CD1c-positive myeloid dendritic cell (primary cell): ENCODE measurements around the gene RNF32.
A peak's percentile ranks its signal among the peaks of the same experiment; 100 is the strongest.

Experiments
- DNase-seq: peaks from one replicate; pipeline ENCODE4 v3.0.0-alpha.2; 2016; ENCODE audit errors: extremely low spot score

The RNF32 gene

GRCh38 chr7:156640257-156640948 is at the start of gene RNF32:
RNF32 (plus strand) TSS chr7:156640774; CDS start chr7:156643878, 3,104 bp downstream.
- DNase-seq: peak; percentile 97

DNA sequence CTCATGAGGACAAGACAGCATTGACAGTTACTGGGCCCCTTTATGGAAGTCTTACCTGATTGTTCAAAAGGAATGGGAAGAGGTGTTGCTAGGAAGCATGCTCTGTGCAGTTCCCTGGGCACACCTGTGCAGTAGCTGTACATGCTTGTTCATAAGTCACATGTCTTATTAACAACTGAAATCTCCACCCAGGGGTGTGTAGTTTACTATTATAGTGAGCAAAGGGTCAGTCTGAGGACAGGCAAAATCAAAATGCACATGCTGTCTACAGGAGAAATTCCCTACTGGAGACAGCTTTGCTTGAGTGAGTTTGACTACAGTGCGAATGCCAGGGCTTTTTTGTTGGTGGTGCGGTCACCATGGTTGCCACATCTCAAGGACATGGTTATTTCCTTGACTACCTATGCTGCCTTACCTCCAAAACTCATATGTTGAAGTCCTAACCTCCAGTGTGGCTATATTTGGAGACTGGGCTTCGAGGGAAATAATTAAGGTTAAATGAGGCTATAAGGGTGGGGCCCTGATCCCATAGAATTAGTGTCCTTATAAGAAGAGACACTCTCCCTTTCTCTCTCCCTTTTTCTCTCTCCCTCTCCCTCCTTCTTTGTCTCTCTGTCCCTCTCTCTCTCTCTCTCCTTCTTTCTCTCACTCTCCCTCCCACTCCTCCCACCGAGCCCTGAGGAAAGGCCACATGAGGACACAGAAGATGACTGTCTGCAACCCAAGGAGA is 48.3 kb upstream of the RNF32 start:
- no peak for DNase-seq

DNA sequence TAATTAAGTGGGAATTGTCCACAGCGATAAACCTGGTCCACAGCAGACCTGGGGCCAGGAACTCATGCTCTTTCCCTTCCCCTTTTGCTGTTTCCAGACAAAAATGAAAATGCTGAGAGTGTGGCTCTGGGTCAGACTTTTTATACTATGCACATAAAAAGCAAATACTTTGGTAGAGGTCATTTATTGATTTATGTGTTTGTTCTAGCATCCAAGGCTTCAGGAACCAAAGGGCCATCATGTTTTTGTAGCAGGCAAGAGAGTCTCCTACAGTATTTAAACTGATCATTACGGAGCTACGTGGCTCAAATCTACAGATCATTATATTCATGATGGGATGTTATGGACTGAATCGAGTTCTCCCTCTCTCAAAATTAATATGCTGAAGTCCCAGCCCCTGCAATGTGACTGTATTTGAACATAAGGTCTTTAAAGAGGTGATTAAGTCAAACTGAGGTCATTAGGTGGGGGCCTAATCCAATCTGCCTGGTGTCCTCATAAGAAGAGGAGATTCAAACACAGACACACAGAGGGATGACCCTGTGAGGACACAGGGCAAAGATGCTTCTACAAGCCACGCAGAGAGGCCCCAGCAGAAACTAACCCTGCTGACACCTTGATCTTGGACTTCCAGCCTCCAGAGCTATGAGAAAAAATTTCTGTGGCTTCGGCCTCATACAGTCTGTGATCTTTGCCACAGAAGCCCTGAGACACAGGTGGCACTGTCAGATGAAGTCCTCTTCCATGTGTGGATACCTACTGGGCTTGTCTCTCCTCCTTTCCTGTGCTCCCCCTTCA is 46.1 kb upstream of the RNF32 start:
- no peak for DNase-seq

DNA sequence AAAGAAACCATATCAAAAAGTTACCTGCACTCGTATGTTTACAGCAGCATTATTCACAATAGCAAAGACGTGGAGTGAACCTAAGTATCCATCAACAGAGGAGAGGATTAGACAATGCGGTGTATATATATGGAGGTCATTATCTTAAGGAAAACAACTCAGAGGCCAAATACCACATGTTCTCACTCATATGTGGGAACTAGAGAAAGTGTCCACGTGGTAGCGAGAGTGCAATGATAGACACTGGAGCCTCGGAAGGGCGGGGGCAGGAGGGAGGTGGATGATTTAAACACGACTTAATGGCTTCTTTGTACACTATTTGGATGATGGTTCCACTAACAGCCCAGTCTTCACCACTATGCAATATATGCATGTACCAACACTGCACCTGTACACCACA is 40.1 kb upstream of the RNF32 start:
- DNase-seq: no peak

DNA sequence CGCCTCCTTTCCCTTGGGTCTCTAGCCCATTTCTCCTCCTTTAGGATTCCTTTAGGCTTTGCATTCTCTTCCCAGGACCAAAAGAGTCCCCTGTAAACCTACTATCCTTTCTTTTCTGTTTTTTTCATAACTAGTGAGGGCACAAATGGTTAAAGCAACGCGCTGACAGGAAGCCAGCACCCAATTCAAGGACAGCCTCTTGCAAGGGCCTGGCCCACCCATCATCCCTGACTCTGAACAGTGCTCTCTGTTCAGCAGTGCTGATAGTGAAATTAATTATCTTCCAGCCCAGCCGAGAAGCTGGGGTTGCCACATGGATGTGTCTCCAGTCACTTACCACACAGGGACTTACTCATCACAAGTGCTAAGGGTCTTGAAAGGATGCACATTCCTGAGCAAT is 38.3 kb upstream of the RNF32 start:
- no peak for DNase-seq

- no peak for DNase-seq
These were observed 37.6 kb upstream of the RNF32 start for GRCh38 chr7:156603011-156603410.

DNA sequence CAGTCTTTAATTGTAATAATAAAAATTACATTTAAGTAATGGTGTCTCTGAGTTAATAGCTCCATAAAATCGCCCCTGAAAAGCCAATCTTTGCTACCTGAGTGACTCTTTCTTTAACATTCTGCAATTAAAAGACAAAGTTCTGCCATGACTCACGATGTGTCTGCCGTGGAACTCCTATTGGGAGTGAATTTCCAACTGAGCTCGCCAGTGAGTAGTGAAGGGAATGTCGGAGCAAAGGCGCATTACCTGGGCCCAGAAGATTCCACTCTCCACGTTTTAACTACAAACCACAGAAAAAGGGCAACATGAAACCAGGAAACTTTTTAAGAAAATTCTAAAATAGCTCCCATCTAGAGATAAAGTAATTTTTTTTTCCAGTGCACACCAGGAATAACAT is 36.9 kb upstream of the RNF32 start:
- DNase-seq: no peak

GRCh38 chr7:156604311-156604710 is 36.3 kb upstream of the RNF32 start:
- DNase-seq: no peak

GRCh38 chr7:156604836-156605695 is 35.5 kb upstream of the RNF32 start:
- DNase-seq: no peak

DNA sequence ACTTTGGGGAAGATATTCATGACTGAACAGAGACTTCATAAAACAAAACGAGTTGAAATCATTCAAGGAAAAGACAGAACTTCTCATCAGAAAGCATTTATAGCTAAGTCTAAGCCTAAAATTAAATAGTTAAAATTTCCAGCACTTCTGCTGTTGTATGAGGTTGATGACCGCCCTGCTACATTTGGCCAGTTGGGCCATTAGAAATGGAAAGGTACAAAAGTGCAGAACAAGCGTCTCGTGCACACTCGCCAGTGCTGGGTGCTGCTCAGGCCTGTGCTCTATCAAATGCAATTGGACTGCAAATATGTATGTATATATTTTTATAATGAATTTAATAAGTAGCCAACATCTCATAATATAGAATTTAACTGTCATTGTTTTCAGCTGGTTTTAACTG is 34.4 kb upstream of the RNF32 start:
- DNase-seq: no peak

- DNase-seq: no peak
These were observed 33.8 kb upstream of the RNF32 start for GRCh38 chr7:156606691-156607331.

DNA sequence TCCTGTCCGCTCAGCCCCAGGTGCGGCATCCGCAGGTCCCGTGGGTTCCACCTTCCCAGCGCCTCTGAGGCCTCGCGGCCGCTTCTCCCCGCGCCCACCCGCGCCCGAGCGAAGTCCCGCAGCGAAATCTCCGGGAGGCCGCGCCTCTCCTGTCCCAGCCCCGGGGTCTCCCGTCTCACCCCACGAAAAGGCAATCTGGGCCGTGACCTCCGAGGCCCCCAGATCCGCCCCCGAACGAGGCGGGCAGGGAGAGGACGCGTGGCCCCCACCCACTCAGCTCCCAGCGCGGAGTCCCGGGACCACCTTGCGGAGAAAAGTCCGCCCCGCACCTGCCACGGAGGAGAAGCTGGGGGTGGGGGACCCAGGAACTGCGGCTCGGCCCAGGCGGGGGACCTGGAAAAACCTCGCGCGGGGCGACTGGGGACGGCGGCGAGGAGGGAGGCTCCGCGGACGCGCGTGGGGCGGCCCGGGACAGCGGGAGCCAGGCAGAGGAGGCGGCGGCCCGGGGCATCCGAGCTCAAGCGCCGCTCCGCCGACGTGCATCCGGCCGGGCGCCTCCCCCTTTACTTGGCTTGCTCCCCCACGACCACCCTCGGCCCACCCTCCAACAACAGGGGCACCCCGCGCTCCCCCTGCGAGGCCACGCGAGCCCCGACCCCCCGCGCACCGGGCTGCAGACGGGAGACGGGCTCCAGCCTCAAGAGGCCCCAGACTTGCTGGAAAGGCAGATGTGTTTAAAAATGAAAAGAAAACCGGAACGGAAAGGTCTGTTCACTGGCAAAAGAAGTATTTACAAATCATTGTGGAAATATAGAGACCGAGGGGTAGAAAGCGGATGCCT is 33.0 kb upstream of the RNF32 start:
- DNase-seq: no peak

DNA sequence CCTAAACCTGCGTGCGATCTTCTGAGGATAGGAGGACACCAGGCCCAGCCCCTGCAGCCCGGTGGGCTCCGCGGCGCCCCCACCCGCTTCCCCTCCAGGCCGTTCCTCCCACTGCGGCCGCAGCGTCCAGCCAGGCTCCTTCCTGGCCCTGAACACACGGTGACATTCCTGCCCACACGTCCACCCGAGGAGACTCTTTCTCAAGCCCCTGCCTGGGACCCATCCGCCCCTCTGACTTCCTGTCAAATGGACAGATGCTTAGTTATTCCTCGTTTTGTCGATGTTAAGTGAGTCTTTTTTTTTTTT is 32.4 kb upstream of the RNF32 start:
- DNase-seq: no peak

- no peak for DNase-seq
These were observed 31.3 kb upstream of the RNF32 start for GRCh38 chr7:156609010-156609877.

DNA sequence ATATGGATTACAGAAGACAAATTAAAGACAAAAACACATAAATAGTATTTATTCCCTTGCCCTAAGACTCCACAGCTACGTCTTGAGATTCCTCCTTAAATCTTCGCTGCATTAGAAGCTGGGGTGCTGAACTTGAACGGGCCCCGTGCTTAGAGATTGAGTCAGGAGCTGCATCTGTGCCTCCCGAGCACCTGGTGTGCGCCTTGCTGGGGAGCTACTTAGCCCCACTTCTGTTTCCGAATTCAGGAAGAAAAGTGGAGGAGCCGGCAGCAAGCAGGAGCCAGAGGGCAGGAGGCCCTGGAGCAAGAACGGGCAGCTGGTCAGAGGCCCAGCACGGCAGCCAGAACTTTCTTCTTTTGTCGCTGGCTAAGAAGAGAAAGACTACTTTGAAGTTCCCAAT is 30.4 kb upstream of the RNF32 start:
- no peak for DNase-seq

- DNase-seq: no peak
These were observed 30.0 kb upstream of the RNF32 start for GRCh38 chr7:156610601-156611000.

DNA sequence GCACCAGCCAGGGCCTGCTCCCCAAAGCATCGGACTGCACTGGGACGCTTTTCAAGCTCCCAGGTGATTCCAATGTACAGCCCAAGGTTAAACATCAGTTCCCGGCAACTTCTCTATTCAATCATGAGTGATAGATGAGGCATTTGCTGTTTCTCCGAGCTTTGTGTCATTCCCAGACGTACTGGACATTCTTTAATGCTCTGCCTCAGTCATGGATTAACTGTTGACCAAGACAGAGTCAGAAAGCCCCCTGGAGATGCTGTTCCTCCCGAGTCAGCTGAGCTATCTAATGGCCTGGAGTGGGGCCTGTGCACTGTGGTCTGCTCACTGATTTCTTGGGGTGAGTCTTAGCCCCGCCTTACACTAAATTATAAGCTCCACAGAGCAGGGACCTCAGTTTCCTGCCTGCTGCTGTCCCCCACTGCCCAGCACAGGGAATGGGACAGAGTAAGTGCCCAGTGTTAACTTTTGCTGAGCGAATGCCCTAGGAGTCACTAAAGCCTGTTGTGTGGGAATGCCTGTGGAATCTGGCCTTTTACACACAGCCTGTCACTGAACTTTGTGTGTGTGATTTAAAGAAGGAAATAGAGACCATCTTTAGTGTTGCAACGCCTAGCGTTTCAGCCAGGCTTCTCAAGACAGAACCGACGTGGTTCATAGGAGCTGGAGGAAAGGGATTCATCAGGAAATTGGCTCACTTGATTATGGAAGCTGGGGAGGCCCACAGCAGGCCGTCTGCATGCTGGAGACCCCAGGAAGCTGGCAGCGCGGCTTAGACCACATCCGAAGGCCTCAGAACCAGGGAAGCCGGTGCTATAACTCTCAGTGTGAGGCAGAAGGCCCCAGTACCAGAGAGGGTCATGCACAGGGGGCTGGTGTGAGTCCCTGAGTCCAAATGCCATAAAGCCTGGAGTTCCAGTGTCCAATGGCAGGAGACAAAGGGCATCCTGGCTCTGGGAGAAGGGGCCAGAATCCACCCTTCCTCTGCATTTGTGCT is 29.3 kb upstream of the RNF32 start:
- no peak for DNase-seq

GRCh38 chr7:156612930-156613329 is 27.6 kb upstream of the RNF32 start:
- peak; percentile 16 for DNase-seq
